K562 (cell line): ENCODE data around the gene SLC39A5. TPM values are rescaled to one million over a fixed set of nuclear protein-coding genes. Genes with fewer than 3 reads are reported as not detected.

ENCODE experiments used
- BACH1 ChIP-seq: fragments of 200-800 bp; sonication (Bioruptor generic); IDR thresholded peaks from 2 replicates; pipeline ENCODE4 v1.6.1; 2016; ENCODE audit warnings: missing genetic modification characterization, missing compliant biosample characterization
- JUNB ChIP-seq: fragments of 450-650 bp; formaldehyde crosslinking; conservative IDR thresholded peaks from 2 replicates; pipeline ENCODE4 v1.4.0; 2020; ENCODE audit warnings: mild to moderate bottlenecking
- POLR2A ChIP-seq: fragments of 450-650 bp; conservative IDR thresholded peaks from 2 replicates; pipeline ENCODE4 v1.6.1; 2016
- POLR2AphosphoS2 ChIP-seq: IDR thresholded peaks from 2 replicates; pipeline ENCODE4 v1.6.1; 2012; ENCODE audit warnings: low read length, improper control_type of control experiment
- POLR2B ChIP-seq: fragments of 450-650 bp; IDR thresholded peaks from 2 replicates; pipeline ENCODE4 v1.6.1; 2018; ENCODE audit warnings: low read depth; ENCODE audit not compliant: partially characterized antibody
- RNF2 ChIP-seq: sonication (generic); IDR thresholded peaks from 2 replicates; pipeline ENCODE4 v1.6.1; 2016
- SAFB2 ChIP-seq: fragments of 200-400 bp; formaldehyde crosslinking; IDR thresholded peaks from 2 replicates; pipeline ENCODE4 v1.6.1; 2018; ENCODE audit warnings: borderline replicate concordance, low read length, low read depth, moderate library complexity; ENCODE audit not compliant: severe bottlenecking
- SRSF9 ChIP-seq: fragments of 200-400 bp; formaldehyde crosslinking; IDR thresholded peaks from 2 replicates; pipeline ENCODE4 v1.6.1; 2017; ENCODE audit warnings: low read depth, low read length, borderline replicate concordance
- ZBTB1 ChIP-seq: sonication (generic); formaldehyde crosslinking; IDR thresholded peaks from 2 replicates; pipeline ENCODE4 v1.8.1; 2023; ENCODE audit warnings: missing genetic modification reagents, low read depth, mild to moderate bottlenecking, borderline replicate concordance
- ZNF324 ChIP-seq: fragments of 250-450 bp; sonication (Bioruptor Pico); IDR thresholded peaks from 2 replicates; pipeline ENCODE4 v1.4.0; 2020; ENCODE audit warnings: mild to moderate bottlenecking
- ZNF507 ChIP-seq: conservative IDR thresholded peaks from 2 replicates; pipeline ENCODE4 v1.6.1; 2017; ENCODE audit warnings: missing genetic modification characterization, missing compliant biosample characterization
- polyA plus RNA-seq, 8 experiments: library from polyadenylated mRNA; depleted of rRNA in 4 of 8; stranded (reverse) in 5 of 8; unstranded in 3 of 8; fragments of >200 nt; fragmentation: Nextera tagmentation in 2 of 8; fragmentation: Illumina TruSeq in 1 of 8; extraction: Ambion mirVana in 2 of 8; extraction: Trizol in 1 of 8; gene quantifications; 2 replicates each; pipeline versions ENCODE4 v1.2.1 to v1.2.3, GENCODE V29; 2011 to 2014; ENCODE audit warnings: inconsistent platforms in 1 of 8, missing spikeins in 1 of 8
- total RNA-seq, 7 experiments: library from RNA; depleted of rRNA in 6 of 7; stranded (reverse); fragments of >200 nt in 6 of 7; fragmentation: Illumina TruSeq in 2 of 7; extraction: Trizol in 2 of 7; gene quantifications; 2 replicates each; pipeline versions ENCODE4 v1.2.1 to v1.2.3, GENCODE V29; 2011 to 2021; ENCODE audit warnings: low replicate concordance in 1 of 7
- TF ChIP-seq, protein P1 (sequence below): sonication (generic); formaldehyde crosslinking; IDR thresholded peaks from 2 replicates; pipeline ENCODE4 v1.8.1; 2023; ENCODE audit warnings: mild to moderate bottlenecking, missing genetic modification reagents
- TF ChIP-seq, protein P2 (sequence below): fragments of 250-450 bp; sonication (Bioruptor Pico); IDR thresholded peaks from 2 replicates; pipeline ENCODE4 v1.5.0; 2021
- TF ChIP-seq, protein P3 (sequence below): fragments of 250-450 bp; sonication (Bioruptor Pico); IDR thresholded peaks from 2 replicates; pipeline ENCODE4 v1.5.0; 2020; ENCODE audit warnings: mild to moderate bottlenecking, borderline replicate concordance
- TF ChIP-seq, protein P4 (sequence below), 3 experiments: IDR thresholded peaks in 2 of 3; conservative IDR thresholded peaks in 1 of 3; 2 replicates each; pipeline ENCODE4 v1.5.1; 2011 to 2012; ENCODE audit warnings: low read length in 3 of 3, mild to moderate bottlenecking in 3 of 3, control low read depth in 2 of 3, improper control_type of control experiment in 1 of 3, inconsistent platforms in 1 of 3, low read depth in 1 of 3, mixed read lengths in 1 of 3, moderate library complexity in 1 of 3; ENCODE audit not compliant: insufficient read depth in 2 of 3
- TF ChIP-seq, protein P5 (sequence below): fragments of 250-450 bp; sonication (Bioruptor Pico); IDR thresholded peaks from 2 replicates; pipeline ENCODE4 v1.4.0; 2020
- TF ChIP-seq, protein P6 (sequence below): fragments of 200-800 bp; sonication (Bioruptor generic); IDR thresholded peaks from 2 replicates; pipeline ENCODE4 v1.6.1; 2017; ENCODE audit warnings: missing genetic modification characterization, missing compliant biosample characterization
- TF ChIP-seq, protein P7 (sequence below): sonication (generic); formaldehyde crosslinking; IDR thresholded peaks from 2 replicates; pipeline ENCODE4 v1.8.0; 2022; ENCODE audit warnings: mild to moderate bottlenecking, missing genetic modification reagents, borderline replicate concordance

SLC39A5 gene
- total and polyA plus RNA-seq, 9 of the 15 experiments (the other 6 are each of a cell fraction or from before 2014, with no cell fraction given): 0.08 to 0.10 TPM; not detected in 7

DNA sequence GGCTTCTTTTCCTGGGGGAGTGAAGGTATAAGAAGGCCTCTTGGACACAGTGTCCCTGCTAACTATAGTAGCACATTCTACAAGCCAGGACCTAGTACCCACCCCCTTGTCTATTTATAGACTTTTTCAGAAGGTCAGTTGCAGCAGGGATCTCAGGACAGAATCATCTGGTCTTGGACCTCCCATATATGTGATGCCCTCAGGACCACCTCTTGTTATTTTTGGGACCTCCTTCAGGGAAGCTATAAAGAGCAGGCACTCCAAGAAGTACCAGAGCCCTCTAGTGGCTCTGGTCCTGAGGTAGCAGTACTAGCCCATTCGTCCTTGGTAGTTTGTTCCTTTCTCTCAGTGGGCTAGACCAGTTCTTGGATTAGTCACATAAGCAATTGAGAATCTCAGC, 41.2 kb downstream of the SLC39A5 start (continued):
- TF ChIP-seq, protein P1, sequence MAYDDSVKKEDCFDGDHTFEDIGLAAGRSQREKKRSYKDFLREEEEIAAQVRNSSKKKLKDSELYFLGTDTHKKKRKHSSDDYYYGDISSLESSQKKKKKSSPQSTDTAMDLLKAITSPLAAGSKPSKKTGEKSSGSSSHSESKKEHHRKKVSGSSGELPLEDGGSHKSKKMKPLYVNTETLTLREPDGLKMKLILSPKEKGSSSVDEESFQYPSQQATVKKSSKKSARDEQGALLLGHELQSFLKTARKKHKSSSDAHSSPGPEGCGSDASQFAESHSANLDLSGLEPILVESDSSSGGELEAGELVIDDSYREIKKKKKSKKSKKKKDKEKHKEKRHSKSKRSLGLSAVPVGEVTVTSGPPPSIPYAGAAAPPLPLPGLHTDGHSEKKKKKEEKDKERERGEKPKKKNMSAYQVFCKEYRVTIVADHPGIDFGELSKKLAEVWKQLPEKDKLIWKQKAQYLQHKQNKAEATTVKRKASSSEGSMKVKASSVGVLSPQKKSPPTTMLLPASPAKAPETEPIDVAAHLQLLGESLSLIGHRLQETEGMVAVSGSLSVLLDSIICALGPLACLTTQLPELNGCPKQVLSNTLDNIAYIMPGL (CRISPR knock-in tag): no peak
- TF ChIP-seq ZNF324 (CRISPR knock-in tag) (no peak), POLR2A (peak; percentile 45; the same call in 1 of the 2 replicates), BACH1 (tag) (no peak), ZBTB1 (CRISPR knock-in tag) (no peak), SAFB2 (no peak), JUNB (no peak), RNF2 (no peak), ZNF507 (tag) (no peak), POLR2B (peak; percentile 11), SRSF9 (no peak), POLR2AphosphoS2 (no peak)
- TF ChIP-seq, protein P2, sequence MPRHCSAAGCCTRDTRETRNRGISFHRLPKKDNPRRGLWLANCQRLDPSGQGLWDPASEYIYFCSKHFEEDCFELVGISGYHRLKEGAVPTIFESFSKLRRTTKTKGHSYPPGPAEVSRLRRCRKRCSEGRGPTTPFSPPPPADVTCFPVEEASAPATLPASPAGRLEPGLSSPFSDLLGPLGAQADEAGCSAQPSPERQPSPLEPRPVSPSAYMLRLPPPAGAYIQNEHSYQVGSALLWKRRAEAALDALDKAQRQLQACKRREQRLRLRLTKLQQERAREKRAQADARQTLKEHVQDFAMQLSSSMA (CRISPR knock-in tag): no peak
- TF ChIP-seq, protein P3, sequence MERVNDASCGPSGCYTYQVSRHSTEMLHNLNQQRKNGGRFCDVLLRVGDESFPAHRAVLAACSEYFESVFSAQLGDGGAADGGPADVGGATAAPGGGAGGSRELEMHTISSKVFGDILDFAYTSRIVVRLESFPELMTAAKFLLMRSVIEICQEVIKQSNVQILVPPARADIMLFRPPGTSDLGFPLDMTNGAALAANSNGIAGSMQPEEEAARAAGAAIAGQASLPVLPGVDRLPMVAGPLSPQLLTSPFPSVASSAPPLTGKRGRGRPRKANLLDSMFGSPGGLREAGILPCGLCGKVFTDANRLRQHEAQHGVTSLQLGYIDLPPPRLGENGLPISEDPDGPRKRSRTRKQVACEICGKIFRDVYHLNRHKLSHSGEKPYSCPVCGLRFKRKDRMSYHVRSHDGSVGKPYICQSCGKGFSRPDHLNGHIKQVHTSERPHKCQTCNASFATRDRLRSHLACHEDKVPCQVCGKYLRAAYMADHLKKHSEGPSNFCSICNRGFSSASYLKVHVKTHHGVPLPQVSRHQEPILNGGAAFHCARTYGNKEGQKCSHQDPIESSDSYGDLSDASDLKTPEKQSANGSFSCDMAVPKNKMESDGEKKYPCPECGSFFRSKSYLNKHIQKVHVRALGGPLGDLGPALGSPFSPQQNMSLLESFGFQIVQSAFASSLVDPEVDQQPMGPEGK (CRISPR knock-in tag): no peak
- TF ChIP-seq, protein P4, sequence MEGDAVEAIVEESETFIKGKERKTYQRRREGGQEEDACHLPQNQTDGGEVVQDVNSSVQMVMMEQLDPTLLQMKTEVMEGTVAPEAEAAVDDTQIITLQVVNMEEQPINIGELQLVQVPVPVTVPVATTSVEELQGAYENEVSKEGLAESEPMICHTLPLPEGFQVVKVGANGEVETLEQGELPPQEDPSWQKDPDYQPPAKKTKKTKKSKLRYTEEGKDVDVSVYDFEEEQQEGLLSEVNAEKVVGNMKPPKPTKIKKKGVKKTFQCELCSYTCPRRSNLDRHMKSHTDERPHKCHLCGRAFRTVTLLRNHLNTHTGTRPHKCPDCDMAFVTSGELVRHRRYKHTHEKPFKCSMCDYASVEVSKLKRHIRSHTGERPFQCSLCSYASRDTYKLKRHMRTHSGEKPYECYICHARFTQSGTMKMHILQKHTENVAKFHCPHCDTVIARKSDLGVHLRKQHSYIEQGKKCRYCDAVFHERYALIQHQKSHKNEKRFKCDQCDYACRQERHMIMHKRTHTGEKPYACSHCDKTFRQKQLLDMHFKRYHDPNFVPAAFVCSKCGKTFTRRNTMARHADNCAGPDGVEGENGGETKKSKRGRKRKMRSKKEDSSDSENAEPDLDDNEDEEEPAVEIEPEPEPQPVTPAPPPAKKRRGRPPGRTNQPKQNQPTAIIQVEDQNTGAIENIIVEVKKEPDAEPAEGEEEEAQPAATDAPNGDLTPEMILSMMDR (IDR thresholded peaks at IDR 0.05 in 2 of 3, conservative IDR thresholded peaks at IDR 0.05 in 1 of 3; ENCODE audit: insufficient read depth in 2 of 3, low read depth in 1 of 3, low read length in 3 of 3): peak; percentile 63 to 69 (median 68)
- TF ChIP-seq, protein P5, sequence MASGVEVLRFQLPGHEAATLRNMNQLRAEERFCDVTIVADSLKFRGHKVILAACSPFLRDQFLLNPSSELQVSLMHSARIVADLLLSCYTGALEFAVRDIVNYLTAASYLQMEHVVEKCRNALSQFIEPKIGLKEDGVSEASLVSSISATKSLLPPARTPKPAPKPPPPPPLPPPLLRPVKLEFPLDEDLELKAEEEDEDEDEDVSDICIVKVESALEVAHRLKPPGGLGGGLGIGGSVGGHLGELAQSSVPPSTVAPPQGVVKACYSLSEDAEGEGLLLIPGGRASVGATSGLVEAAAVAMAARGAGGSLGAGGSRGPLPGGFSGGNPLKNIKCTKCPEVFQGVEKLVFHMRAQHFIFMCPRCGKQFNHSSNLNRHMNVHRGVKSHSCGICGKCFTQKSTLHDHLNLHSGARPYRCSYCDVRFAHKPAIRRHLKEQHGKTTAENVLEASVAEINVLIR: no peak
- TF ChIP-seq, protein P6, sequence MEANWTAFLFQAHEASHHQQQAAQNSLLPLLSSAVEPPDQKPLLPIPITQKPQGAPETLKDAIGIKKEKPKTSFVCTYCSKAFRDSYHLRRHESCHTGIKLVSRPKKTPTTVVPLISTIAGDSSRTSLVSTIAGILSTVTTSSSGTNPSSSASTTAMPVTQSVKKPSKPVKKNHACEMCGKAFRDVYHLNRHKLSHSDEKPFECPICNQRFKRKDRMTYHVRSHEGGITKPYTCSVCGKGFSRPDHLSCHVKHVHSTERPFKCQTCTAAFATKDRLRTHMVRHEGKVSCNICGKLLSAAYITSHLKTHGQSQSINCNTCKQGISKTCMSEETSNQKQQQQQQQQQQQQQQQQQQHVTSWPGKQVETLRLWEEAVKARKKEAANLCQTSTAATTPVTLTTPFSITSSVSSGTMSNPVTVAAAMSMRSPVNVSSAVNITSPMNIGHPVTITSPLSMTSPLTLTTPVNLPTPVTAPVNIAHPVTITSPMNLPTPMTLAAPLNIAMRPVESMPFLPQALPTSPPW (CRISPR knock-in tag): no peak
- TF ChIP-seq, protein P7, sequence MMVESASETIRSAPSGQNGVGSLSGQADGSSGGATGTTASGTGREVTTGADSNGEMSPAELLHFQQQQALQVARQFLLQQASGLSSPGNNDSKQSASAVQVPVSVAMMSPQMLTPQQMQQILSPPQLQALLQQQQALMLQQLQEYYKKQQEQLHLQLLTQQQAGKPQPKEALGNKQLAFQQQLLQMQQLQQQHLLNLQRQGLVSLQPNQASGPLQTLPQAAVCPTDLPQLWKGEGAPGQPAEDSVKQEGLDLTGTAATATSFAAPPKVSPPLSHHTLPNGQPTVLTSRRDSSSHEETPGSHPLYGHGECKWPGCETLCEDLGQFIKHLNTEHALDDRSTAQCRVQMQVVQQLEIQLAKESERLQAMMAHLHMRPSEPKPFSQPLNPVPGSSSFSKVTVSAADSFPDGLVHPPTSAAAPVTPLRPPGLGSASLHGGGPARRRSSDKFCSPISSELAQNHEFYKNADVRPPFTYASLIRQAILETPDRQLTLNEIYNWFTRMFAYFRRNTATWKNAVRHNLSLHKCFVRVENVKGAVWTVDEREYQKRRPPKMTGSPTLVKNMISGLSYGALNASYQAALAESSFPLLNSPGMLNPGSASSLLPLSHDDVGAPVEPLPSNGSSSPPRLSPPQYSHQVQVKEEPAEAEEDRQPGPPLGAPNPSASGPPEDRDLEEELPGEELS (CRISPR knock-in tag): no peak
